NCI-H460 (cell line): Measurements from ENCODE around the gene SARDH. TPM values are rescaled to one million over a fixed set of nuclear protein-coding genes. Genes with fewer than 3 reads are reported as not detected.
"Not testable (repeated sequence)": the region's sequence is repeated elsewhere in the genome, so short reads cannot be mapped to it uniquely, and the experiment has no call there.

ENCODE experiments used
- DNase-seq: peaks from one replicate; pipeline ENCODE4 v3.0.0-alpha.2; 2016; ENCODE audit warnings: low read depth; ENCODE audit errors: extremely low read depth
- total RNA-seq: library from RNA; depleted of rRNA; stranded (reverse); fragments of >200 nt; shearing (Covaris generic); gene quantifications from 2 replicates; pipeline ENCODE4 v1.2.3, GENCODE V29; 2014

The SARDH gene
- total RNA-seq, 1 experiment from 2014 or later = 0.07 TPM

DNA sequence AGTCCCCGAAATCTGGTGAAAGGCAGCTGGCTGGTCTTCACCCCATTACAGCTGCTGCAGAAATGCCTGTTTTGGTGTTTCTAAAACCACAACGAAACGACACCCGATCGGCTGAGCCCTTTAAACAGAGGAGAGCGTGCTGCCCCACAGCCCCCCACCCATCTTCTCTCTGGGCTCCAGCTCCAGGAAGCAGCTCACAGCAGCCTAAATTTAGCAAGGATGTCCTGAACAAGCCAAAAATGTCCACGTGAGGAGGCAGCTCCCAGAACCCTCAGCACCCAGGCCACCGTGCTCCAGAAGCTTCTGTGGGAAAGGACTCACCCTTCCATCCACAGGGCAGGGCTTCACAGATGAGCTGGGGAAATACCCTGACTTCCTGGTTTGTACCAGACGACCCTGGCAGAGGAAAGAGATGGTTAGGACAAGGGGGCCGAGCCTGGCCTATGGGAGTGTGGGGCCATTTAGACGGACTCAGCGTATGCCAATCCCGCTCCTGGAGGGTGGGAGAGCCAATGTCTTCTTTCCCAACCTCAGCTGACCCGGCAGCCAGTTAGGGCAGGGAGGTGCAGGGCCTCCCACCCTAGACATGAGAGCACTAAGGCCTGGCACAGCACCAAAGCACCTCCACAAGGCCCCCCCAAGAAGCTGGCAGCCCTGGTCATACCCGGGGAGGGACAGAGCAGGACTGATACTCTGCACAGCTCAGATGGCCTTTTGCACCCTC is 39.1 kb upstream of the SARDH start:
- DNase-seq = no peak

DNA sequence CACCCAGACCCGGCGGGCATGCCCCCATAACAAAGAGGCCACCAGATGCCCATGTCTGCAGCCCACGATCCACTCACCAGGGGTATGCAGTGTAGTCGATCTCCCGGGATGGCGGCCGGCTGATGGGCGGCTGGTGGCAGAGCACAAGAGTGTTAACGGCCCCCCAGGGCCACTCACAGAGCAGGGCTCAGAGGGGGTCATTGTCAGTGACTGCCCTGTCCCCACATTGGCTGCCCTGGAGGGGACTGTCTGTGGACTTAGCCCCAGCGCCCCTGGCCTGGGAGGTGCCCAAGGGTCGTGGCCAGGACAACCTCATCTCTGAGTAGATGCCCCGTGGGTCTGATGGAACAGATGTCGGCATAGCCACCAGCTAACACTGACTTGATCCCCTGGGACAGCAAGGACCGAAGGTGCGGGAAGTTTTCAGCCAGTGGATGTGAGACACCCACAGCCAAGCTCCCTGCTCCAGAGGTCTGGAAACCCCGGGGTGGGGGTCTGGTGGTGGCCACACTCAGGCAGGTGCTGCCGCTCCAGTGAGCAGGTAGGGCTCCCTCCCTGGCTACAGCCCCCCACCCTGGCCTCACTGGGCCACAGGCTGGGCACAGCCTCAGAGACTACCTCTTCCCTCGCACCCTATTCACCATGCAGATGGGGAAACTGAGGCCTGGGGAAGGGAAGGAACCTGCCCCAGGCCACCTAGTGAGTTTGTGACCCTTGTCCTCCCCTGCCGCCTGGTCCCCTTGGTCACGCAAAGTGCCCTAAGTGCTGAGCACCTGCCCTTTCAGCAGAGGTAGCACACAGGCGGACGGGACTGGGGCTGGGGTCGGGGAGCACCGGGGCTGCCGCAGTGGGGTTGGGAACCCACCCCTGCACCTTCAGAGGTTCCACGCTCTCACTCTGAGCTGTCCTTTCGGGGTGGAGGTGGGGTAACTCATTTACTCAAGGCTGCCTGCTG is 38.1 kb upstream of the SARDH start:
- no peak for DNase-seq

DNA sequence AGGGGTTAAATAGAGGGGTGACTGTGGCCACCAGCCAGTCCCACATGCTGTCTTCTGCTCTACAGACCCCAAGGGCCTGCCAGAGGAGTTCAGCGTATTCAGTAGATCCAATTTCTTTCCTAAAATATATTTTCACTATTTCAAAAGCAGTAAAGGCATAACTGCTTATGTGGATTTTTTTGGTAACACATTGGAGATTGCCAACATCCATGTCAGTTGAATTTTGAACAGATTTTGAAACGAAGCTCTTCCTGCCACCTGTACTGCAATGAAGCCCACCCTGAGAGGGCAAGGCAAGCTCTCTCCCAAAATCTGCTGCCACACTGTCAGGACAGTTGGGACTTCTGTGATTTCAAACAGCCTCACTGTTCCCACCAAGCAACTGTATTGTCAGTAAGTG is 37.1 kb upstream of the SARDH start:
- no peak for DNase-seq

DNA sequence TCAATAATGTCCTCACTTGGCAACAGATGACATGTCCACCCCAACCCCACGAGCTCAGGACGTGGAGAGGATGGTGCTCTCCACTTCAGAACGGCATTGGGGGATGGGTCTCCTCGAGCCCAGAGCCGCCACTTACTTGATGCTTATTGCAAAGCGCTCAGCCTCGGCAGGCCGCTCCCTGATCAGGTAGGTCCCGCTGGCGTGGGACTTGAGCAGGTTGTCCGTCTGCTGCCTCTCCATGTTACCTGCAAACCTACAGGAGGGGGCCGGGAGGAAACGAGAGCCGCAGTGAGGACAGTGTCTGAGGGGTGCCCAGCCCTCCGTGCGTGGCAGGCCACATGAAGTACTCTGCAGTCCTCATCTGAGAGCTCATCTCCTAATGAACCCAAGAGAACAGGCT is 36.6 kb upstream of the SARDH start:
- DNase-seq = no peak

DNA sequence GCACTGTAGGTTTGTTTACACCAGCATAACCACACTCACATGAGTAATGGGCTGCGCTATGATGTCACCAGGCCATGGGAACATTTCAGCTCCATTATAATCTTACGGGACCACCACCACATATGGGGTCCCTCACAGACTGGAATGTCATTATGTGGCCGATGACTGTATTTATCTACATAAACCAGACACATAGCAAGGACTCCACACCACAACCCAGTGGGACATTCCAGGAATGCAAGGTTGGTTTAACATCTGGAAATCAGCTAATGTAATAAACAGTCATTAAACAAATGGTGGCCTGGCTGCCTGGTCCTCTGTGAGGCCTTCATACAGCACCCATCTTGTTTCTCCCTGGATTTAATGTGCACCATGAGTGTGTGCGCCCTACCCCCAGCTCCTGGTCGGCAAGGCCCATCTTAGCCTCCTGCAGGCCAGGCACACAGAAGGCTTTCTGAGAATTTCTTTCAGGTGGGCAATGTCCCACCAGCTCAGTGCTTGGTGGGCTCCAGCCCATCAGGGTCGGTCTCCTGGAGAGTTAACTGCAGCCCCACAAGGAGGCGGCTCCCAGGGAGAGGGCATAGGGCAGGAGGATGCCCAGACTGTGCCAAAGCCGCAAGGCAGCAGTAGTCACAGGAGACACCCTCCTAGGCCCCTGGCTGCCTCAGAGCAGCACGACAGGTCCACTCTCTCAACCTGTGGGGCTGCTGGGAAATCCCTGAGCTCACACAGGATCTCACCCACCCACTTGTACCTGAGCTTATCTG is 35.9 kb upstream of the SARDH start:
- no peak for DNase-seq

DNA sequence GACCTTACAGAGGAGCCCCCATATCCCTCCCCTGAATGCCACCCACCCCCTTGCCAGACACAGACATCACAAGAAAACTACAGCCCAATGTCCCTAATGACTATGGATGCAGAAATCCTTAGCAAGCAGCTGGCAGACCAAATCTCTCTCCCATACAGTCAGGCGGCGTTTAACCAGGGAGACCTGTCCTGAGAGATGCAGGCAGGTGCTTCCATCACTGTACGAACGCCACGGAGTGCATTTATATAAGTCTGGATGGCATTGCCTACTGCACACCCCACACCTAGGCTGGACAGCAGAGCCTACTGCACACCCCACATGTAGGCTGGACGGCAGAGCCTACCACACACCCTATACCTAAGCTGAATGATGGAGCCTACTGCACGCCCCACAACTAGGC is 34.4 kb upstream of the SARDH start:
- DNase-seq = no peak

DNA sequence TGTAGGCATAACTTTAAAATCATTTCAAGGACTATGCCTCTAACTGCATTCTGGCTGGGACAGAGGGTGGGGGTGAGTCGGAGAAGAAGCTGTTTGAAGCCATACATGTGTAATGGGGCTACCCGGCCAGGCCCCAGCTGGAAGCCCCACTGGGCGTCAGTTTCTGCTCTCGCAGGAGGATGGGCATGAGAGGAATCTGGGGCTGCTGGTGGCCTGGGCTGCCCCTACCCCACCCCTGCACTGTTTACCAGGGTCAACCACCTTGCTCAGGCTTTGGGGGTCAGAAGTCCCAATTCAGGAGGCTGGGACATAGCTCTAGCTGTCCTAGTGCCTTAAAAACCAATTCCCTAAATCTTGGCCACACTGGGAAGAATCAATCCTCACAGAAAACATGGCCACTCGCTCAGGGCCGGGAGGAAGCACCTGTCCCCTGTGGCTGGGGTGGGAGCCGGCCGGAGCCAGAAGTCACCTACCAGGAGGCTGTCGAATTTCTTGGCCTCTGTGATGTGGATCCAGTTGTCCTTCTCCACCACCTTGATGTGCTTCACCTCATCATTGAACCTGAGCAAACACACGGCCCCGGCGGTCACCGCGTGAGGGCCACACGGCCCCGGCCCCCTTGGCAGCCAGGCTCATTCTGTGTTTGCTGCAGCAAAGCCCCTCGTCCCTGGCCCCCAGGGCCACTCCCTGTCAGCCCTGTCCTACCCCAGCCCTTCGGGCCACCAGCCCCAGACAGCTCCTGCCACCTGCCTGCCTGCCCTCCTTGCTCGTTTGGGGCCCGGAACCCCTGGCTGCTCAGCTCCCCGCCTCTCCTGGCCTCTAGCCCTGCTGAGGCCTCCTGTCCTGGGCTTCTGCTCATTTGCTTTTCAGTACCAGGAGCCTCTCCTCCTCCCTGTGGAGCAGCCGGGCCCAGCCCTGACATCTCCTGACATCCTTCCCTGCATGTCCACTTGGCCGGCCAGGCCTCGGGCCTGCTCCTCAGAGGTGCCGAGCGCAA is 33.6 kb upstream of the SARDH start:
- no peak for DNase-seq

DNA sequence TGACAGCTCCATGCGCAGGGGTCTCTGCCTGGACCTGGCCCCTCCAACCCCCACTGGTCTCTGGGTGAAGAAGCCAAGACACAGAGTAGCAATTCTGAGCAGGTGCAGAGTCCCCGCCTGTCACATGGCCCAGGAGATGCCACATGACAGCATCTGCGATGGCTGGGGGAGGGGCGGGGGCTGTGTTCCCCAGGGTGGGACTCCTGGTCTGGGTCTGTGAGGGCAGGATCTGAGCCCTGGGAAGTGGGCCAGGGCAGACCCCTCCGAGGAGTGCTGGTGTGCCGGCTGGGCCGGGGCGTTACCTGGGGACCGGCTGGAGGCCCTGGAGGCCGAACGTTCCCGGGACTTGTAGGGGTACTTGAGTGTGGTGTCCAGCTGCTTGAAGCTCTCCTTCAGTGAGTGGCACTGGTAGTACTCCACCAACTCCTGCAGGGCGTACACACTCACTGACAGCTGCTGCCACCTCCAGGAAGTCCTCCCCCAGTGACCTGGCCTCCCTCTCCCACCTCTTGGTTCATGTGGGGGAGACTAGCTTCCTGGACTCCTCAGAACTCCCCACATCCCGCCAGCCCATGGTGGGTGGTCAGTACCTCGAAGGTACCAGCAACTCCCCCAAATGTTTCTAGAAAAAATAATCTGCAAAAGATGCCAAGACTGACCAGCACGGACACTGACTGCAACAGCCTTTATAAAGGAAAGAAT is 32.1 kb upstream of the SARDH start:
- DNase-seq = no peak

DNA sequence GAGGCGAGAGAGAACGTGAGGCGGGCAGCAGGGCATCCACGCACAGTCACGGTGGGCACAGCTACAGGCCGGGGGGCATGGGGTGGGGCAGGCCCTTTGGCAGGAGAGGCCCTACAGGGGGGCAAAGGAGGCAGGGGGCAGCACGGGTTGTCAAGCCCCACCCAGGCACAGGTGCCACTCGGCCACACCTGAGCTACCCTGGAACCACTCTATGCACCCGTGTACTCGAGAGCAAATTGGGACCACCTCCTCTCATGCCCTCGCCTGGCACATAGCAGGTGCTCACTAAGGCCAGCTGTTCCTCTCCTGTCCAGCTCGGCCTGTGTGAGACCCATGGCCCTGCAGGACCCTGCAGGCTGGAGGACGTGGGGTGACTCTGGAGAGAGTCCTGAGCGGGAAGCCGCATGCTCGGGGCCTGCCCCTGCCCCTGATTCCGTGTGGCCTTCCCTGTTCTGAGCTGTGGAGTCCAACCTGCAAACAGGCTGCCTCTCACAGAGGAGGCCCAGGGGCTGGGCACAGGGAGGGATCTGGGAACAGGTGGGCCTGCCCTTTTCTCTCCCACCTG is 31.4 kb upstream of the SARDH start:
- DNase-seq = no peak

DNA sequence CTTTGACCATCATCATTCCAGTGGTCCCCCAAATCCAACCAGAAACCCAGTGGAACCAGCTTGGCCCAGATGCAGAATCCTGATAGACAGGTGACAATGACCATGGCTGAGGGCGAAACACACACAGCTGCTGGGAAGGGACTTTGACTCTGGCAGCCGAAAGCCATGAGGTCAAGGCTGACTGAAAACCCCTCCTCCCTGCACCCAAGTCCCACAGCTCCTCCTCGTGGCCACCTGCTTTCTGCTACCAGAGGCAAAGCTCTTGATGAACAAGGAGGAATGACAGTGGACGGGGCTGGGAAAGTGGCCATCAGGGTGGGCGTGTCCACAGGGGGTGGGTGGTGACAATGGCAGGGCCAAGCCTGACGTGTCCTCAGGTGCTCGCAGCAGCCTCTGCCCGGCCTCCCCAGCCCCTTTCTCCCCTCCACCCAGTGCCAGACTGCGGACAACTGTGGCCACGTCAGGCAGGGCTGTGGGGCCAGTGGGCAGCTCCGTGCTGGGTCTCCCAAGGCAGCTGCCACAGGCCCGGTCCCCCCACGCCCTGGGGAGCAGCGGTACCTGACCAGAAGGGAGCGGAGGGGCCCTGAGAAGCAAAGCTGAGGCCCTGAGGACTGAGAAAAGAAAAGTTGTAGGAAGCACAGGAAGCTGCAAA is 30.8 kb upstream of the SARDH start:
- no peak for DNase-seq

DNA sequence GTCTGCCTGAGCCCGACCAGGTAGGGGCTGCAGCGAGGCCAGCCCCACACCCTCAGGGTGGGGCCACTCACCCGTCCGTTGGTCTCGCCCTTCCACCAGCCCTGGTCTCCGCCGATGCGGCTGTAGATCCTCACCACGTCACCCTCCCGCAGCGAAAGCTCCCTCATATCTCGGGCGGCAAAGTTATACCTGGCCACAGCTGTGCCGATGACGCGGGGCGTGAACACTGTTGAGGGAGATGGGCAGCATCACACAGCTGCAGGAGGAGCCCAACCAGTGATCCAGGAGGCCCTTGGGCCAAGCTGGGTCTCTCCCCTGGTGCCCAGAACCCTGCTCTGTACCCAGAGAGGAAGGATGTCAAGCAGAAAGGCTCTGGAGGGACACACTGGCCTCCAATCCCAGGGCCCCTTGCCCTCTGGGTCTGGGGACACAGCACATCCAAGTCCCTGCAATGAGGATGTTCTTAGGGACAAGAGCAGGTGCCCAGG is 30.3 kb upstream of the SARDH start:
- no peak for DNase-seq

DNA sequence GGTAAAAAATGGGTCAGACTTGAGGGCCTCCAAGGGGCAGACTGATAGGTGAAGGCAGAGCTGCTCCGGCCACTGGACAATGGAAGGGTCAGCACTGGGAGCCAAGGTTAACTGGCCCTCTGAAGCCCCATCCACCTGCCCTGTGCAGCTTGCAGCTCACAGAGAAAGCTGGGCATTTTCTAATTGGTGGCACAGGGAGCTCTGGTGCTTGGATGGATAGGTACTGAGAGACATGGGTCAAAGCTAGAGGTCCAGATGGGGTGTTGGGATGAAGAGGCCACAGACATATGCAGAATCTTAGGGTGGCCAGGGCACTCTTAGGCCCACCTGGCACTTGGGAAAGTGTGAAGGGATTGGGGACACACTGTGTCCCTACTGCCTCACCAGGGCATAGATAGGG is 29.5 kb upstream of the SARDH start:
- DNase-seq = no peak

DNA sequence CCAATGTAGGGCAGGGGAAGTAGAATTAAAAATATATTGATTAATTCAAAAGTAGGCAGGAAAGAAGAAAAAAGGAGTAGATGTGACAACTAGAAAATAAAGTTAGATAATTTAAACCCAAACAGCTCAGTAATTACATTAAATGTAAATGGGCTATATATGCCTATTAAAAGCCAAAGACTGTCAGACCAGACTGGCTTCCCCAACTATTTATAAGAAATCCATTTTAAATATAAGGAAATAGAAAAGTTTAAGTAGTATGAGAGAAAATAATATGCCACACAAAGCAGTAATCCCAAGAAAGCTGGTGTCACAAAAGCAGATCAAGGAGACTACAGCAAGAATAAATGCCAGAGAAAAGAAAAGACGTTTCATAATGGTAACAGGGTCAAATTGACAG is 28.9 kb upstream of the SARDH start:
- DNase-seq = no peak

DNA sequence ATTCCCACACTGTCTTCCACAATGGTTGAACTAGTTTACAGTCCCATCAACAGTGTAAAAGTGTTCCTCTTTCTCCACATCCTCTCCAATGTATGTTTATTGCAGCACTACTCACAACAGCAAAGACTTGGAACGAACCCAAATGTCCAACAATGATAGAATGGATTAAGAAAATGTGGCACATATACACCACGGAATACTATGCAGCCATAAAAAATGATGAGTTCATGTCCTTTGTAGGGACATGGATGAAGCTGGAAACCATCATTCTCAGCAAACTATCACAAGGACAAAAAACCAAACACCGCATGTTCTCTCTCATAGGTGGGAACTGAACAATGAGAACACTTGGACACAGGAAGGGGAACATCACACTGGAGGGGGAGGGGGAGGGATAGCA is 28.1 kb upstream of the SARDH start:
- DNase-seq = not testable (repeated sequence)

DNA sequence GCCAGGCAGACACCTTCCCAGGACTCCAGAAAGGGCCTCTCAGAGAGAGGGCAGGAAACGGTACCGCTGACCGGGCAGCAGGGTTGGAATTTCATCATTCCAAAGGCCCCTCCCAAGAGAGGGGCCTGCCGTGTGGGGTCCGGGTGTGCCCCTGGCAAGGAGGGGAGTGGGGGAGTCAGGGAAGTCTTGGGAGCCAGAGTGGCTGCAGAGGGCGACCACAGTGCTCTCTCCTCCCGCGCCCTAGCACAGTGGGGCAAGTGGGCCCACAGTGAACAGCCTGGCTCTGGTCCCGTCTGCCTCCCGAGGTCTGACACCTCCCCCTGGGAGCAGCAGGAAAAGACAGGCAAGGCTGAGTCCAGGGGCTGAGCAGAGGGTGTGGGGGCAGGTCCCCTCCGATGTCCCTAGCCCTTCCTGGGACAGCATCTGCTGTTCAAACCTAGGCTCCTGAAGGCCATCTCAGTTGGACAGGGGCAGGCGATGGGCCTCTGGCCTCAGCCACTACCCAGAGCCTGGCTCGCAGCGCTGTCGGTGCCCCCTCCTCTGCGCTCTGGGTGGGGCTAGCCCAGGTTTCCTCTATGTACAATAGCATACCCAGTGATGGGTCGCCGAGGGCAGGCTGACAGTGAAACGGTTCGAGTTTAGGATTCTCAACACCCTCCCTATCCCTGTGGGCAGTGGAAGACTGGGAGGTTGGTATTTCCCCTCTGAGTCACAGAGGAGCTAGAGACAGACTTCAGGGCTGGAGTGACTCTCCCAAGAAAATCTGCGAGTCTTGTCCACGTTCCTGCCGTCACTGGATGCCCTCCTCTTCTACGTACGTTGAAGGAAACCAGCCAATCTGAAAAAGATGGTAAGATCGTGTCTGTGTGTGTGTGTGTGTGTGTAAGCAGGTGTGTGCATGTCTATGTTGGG is 25.4 kb upstream of the SARDH start:
- DNase-seq = no peak

DNA sequence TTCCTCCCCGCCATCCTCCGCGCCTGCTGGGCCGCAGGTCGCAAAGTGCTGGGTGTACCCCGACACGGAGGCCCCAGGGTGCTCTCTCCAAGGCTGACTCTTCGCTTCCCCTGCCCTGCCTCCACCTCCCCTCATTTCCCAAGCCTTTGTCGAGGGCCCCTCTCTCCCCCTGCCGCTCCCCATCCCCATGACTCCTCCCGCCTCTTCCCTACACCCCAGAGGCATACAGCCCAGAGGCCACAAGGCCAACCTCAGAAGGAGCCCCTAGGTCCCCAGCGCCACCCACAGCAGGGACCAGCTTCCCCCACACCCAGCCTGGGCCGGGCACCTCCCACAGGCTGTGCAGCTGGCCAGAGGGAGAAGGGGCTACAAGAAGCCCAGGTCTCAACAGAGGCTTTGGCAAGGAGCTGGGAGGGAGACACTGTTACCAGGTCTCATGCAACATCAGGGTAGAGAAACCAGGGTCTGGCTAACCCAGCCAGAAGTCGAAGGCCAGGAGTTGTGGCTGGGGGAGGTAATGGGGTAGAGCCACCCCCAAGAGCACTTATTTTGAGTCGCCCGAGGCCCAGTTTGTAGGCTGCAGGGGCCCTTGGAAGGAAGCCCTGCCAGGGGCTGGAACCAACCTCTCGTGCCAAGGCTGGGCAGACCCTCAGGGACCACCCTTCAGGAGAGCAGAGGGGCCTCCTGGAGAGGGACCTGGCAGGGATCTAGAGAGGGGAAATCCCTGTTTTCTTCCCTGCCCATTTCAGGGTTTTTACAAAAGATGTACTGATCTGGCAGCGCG is 24.5 kb upstream of the SARDH start:
- DNase-seq = no peak
